ENCODE data around the gene TIAM2. TPM values are rescaled to one million over a fixed set of nuclear protein-coding genes. Genes with fewer than 3 reads are reported as not detected.

Gene TIAM2
- total RNA-seq, 1 experiment from 2014 or later, result 18.8 TPM

DNA sequence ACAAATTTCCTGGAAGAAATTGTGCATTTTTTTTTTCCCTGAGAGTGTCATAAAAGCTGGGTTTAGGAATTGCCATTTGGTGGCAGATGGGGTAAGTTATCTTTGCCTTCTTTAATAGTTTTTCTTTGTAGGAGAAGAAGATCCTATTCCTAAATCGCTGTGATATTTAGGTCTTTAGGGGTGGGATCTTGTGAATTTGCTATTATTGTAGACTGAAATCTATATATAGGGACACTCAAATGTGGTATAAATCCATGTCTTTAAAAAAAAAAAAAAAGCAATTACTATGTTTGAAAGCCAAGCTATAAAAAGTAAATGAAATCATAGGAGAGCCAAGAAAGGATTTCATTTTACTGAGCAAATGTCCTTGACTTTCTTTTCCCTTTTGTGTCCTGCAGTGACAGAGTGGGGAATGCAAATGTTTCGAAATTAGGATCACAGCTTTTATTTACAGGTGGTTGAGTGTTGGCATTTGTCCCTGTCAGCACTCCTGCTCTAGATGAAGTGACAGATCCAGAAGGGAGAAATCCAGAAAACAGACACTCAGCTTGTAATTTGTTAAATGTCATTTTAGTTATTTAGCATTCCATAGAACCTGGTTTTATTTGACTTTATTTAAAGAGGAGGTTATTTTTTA is 29.4 kb downstream of the TIAM2 start:
- DNase-seq (ENCODE audit: low read depth), result no peak

DNA sequence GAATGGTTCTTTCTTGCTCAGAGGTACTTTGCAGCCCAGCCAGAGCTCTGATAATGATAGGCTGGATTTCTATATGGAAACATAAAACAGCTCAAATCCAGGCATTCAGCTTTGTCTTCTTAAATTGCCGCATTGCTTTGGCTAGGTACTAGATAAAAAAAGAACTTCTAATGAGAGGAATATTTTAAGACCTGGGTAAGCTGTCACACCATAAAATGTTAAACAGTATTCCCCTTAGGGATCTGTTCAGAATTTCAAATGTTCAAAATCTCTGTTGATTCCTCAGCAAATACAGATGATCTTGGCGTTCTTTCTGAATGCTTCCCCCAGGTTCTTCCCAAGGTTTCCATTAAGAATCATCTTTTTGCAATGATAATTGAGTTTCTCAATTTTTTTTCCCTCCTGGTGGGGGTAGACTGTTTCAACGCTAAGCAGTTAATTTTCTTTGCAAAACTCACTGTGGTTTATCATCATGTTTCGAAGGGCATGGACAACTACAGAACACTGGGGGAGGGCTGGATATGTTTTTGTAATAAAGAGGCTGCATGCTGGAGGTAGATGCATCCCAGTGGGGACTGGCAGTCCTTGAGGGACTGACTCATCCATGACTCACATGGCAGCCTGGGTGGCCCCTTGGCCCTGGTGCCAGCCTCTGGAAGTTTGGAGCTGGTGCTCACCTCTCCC is 31.0 kb downstream of the TIAM2 start:
- DNase-seq (ENCODE audit: low read depth), result peak; percentile 99

DNA sequence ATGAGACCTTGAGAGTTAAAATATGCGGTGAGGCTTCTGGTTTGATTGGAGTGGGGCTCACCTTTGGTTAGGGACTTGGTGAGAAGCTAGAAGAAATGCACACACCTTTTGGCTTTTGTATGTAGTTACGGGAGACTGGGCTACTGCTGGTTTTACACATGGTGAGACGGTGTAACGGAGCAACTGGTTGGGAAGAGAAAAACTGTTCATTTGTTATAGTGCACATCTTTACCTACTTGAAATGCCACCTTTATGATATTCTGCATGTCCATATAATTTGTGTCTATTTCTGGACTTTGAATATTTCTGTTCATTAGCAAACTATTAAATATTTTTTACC is 31.6 kb downstream of the TIAM2 start:
- DNase-seq (ENCODE audit: low read depth), result no peak

DNA sequence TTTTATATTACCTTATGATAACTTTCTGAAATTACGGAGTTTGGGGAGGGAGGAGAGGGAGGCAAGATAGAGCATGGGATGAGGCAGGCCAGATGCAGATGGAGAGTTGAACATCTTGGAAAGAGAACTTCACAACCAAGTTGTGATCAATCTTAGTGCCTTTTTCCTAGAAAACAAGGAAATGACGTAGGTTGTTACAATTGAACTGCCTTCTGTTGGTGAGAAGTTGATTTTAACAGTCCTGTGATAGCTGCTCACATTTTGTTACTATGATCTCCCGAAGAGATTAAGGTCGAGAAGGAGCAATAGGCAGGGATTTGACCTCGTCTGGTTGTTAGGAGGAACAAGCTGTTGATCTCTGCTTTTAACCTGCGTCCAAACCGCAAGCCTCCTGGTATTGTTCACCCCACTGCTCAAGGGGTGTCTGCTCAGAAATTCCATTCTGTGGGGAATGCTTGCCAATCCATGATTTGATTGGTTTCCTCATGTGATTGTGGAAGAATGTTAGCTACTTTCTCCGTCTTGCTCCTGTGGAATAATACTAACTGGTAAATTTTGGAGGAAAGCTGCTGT is 35.1 kb downstream of the TIAM2 start:
- peak; percentile 56 for DNase-seq (ENCODE audit: low read depth)

DNA sequence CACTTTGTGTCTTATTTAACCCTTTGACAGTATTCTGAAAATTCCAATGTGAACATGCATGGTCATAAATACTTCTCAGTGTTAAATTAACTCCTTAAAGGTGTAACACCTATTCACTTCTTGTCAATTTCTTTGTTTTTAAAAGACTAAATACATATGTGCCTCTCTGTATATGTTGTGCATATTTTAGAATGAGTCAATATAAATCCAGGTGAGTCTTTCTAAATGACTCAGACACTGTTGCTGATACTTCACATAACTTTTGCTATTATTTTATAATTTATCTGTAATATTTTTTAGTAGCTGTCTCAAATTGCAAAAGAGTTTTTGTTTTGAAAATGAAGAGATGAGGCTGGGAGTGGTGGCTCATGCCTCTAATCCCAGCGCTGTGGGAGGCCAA is 36.0 kb downstream of the TIAM2 start:
- no peak for DNase-seq (ENCODE audit: low read depth)

DNA sequence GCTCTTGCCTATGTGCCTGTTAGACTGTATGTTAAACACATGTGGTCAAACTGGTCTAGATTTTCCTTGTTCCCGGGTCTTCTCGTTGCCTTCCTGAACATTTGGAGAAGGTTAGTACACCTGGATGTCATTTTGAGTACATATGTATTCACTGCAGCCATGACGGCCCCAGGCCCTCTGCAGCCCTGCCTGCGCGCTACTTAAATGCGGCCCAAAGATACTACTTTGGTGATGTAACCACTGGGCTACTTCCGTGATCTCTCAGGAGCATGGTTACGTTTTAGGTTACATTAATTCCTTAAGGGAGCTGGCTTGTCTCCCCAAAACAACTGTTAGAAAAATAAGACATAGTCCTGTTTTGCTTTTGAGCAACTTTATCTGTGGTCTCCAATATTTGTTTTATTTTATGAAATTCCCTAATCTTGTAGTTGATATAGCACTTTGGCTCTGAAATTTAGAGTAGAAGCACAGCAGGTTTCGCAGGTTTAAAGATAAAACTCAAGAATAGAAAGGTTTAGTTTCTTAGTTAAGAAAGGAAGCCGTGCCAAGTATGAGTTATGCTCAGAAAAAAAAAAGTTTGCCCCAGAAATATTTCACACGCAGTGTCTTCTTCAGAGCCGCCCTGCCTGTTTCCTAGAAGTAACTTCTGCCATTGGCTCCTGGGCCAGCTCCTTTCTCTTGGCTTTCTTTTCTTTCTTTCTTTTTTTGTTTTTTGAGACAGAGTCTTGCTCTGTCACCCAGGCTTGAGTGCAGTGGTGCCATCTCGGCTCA is 38.1 kb downstream of the TIAM2 start:
- DNase-seq (ENCODE audit: low read depth), result no peak

DNA sequence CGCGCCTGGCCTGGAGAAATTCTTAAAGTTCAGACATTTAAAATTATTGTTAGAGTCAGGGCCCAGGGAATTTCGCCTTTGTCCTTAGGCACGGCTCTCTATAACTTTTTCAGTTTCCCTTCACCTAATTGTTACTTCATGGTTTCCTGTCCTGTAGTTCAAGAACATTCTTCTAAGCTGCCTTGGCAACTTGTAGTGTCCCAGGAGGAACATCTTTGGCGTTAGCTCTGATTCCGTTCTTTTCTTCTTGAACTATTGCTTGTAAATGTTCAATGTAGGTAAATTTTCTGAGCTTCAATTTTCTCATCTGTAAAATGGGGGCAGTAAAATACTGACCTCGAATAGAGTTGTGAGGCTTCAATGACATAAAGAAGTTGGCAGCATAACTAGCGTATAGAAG is 41.8 kb downstream of the TIAM2 start:
- DNase-seq (ENCODE audit: low read depth), result no peak

DNA sequence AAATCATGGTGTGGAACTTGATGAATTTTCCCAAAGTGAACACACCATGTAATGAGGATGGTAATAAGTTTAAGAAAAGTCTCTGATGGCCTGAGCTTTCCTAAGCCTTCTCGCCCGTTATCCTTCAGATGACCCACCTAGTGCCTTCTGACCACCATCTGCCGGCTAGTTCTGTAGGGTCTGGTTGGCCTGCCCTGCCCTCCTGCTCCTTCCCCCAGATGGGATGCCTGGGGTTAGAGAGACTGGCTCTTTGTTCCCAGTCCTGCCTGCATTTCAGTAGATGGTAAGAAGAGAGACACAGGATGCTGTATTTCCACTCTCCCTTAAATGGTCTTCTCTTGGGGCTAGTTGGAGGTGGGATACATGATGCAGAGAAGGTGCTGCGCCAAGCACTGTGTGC is 43.0 kb downstream of the TIAM2 start:
- DNase-seq (ENCODE audit: low read depth), result no peak

DNA sequence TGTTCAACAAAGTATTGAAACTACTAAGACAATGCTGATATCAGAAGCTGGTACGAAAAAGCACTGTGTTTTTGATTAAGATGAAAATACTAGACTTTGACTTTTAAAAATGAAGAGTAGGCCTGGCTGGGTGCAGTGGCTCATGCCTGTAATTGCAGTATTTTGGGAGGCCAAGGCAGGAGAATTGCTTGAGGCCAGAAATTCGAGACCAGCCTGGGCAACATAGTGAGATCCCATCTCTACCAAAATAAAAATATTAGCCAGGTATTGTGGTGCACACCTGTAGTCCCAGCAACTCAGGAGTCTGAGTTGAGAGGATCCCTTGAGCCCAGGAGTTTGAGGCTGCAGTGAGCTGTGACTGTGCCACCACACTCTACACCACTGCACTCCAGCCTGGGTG is 43.4 kb downstream of the TIAM2 start:
- no peak for DNase-seq (ENCODE audit: low read depth)

DNA sequence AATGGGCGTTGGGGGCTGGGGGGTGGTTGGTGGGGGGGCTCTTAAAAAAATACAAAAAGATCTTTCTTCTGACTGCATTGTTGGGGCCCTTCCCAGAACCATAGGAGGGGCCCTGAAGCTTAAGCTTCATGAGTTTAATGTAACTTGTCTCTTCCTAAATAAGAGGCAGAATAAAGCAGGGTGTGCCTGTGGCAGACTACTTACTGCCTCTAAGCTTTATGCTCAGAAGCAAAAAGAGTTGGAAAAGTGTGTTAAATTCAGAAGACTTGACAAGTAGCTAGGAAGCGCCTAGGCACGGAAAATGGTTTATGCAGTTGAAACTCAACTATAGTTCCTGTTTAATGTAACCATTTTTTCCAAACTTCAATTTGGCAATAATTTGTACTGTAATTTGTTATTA is 44.5 kb downstream of the TIAM2 start:
- DNase-seq (ENCODE audit: low read depth), result no peak

DNA sequence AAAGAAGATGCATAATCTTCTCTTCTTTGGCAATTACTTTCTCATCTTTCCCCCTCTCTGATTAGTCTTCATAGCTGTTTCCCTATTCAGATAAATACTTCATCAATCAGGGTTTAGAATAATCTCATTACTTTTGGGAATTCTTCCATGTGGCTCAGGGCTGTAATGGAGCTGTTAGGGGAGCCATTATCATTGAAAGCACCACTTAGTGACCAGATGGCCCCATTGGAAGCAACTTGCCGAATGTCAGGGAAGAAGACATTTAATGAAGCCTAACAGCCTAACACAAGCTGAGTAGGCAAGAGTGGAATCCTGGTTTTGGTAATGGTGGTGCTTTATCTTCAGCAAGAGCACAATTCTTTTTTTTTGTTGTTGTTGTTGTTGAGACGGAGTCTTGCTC is 45.0 kb downstream of the TIAM2 start:
- no peak for DNase-seq (ENCODE audit: low read depth)

DNA sequence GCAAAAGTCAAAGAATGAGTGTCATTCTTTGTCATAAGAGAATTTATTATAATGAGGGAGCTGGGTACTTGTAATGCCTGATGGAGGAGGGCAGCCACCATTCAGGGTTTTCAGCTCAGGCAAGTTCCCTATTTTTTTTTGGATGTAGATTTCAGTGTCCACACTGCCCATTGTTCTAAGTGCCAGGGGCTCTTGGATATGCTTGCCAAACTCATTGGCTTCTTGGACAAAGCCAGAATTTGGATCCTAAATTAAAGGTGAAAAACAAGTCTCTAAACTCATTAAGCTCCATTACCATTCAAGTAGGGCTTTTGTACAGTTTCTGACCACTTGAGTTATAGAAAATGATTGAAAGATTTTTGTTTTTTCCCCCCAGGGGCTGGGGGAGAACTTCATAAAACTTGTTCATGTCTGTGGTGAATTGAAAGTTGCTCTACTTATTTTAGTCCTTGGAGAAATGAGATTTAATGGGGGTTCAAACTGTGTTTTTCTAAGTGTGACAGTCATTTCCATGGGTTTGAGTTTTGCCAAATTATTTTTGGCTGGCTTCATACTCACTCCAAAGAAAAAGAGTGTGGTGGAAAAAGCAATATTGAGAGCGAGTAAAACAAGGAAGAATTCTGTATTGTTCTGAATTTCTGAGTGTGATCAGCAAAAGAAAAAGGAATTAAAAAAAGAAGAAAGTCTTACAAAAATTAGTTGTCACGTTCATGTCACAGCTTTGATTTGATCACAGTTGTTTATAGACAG is 46.0 kb downstream of the TIAM2 start:
- no peak for DNase-seq (ENCODE audit: low read depth)

DNA sequence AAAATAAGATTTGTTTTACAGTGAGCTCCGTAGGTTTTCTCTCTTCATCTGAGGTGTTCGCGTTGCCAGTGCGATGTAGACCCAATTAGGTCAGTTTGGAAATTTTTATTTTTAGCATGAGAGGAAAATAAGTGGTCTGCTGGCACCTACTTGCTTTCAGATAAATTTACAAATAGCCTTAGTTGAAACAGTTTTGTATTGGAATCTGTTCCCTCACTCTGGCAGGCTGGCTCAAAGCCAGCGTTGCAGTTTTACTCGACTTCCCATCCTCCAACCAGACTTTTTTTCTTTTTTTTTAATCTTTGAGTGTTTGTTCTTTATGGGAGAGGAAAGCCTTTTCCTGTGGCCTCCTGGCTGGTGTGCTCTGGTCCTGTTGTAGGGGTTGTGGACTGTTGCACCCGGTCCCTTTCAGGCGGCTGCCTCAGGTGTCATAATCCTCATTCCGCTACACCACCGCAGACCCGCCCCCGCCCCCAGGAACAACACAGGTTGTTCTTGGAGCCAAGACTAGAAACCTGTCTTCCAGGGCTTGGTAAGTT is 46.7 kb downstream of the TIAM2 start:
- no peak for DNase-seq (ENCODE audit: low read depth)

DNA sequence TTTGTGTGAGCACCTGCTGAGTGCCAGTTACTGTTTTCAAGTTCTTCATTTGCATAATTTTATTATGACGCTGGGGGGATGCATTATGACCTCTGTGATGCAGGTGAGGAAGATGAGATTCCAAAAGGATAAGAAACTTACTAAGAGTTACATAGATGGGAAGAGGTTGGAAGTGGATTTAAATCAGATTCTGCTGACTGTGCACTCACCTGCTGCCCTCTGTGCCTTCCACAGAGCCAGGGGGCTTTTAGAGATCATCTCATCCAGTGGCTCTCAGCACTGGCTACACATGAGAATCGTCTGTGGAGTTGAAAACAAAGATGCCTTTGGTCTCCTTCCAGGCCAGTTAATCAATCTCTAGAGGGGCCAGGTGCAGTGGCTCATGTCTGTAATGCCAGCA is 47.9 kb downstream of the TIAM2 start:
- no peak for DNase-seq (ENCODE audit: low read depth)

DNA sequence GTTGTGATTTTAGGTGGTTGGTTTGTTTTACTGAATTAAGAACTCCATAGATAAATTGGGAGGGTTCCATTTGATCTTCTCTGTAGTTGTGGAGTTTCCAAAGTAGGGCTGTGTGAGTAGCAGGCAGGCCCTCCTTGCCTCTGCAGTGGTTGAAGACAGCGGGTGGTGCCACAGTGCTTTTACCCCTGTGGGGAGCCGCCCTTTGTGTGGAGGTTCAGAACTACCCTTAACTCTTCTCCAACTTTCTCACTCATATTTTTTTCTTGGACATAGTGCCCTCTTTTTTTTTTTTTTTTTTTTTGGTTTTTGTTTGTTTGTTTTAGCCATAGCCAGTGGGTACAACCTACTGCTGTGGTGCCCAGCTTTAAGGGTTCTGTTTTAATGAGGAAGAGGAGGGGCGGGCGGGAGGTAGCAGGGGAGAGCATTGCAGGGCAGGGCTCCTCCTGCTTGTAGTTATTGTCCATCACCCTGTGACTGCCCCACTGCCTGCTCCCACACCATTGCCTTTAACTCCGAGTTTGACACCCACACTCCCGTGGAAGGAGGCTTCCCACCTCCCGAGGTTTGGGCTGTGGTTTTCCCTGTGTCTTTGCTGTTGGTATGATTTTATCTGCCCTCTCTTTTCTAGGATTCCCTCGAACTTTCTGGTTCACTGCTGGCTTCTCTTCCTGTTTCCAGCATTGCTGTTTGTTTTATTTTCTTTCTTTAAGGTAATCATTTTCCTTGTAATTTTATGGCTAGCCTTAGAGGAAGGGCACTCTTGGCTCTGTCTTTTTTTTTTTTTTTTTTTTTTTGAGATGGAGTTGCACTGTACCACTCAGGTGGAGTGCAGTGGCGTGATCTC is 50.7 kb downstream of the TIAM2 start:
- DNase-seq (ENCODE audit: low read depth), result peak; percentile 28

DNA sequence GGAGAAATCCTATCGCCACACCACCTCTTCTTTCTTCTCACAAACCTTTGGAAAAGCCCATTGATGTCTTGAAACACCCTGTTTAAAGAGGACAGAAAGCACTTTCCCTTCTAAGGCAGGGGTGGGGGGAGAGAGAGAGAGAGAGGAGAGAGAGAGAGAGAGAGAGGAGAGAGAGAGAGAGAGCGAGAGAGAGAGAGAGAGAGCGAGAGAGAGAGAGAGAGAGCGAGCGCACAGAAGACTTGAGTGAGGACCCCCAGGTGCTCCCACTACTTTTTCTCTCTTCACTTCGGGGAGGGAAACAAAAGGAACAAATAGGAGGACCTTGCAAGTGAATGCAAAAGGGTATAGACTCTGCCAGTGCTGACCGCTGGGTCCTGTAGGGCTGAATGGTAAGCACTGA is 52.4 kb downstream of the TIAM2 start:
- no peak for DNase-seq (ENCODE audit: low read depth)

DNA sequence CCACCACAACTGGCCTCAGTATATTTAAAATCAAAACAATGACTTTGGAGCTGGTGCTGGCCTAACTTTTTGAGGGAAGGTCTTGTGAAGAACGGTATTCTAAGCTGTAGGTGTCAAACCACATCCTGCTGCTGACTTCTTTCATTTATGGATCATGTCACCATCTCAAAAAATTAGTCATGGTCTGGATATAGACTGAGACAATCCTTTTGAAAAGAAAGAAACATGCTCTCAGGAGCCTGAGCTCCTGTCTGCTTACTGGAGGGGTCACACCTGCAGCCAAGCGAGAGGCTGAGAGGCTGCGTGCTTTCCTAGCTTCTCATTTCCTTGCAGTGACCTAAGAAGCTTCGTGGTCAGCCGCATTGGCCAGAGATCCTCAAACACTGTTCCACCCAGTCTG is 55.2 kb downstream of the TIAM2 start:
- peak; percentile 94 for DNase-seq (ENCODE audit: low read depth)

DNA sequence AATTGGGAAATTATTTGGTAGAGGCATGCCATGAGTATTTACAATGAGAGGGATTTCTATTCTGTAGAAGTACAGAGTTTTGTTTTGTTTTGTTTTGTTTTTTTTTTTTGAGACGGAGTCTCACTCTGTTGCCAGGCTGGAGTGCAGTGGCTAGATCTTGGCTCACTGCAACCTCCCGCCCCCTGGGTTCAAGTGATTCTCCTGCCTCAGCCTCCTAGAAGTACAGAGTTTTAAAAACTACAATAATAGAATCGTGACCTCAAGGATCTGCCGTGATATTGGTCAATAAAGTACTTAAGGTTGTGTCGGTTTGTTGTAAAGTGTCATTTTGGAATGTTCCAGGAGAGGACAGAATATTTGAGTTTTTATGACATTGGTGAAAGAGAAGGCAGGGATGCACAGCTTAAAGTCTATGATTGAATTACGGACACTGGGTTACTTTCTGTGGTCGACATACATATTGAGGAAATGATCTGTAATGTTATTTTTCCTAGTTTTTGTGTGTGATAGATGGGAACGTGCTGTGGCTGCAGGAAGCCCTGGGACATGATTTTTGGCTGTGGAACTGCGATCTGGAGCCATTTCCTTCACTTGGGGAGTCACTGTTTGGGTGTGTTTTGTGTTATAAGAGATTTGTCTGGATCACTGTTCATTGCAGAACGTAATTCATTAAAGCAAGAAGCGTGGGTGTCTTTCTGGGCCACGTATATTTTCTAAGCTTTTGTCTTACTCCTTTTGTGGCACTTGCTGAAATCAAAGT is 59.6 kb downstream of the TIAM2 start:
- DNase-seq (ENCODE audit: low read depth), result peak; percentile 44

DNA sequence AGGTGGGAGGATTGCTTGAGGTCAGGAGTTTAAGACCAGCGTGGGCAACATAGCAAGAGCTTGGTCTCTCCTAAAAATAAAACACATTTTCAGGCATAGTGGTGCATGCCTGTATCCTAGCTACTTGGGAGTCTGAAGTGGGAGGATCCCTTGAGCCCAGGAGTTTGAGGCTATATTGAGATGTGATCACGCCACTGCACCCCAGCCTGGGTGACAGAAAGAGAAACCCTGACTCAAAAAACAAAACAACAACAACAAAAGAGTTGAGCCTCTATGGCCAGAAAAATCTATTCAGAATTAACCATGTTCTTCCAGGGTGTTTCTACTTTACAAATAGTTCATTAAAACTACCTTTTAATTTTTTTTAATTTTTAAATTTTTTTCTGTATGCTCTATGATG is 60.6 kb downstream of the TIAM2 start:
- DNase-seq (ENCODE audit: low read depth), result no peak

DNA sequence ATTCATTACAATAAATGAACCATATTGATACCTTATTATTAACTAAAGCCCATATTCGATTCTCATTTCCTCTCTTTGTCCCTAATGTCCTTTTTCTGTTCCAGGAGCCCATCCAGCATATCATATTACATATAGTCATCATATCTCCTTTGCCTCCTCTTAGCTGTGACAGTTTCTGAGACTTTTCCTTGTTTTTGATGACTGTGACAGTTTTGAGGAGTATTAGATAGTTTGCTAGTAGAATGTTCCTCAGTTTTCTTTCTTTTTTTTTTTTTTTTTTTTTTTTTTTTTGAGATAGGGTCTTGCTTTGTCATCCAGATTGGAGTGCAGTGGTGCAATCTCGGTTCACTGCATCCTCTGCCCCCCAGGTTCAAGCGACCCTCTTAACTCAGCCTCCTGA is 61.6 kb downstream of the TIAM2 start:
- no peak for DNase-seq (ENCODE audit: low read depth)
